SK-N-SH (cell line): ENCODE measurements around the gene LARGE2.

ENCODE experiments used
- CTCF ChIP-seq: fragments of 200-600 bp; sonication (generic); IDR thresholded peaks from 2 replicates; pipeline ENCODE4 v1.6.1; 2017; ENCODE audit warnings: antibody characterized with exemption, mild to moderate bottlenecking, moderate library complexity
- EP300 ChIP-seq, 2 experiments: IDR thresholded peaks; 2 replicates each; pipeline versions ENCODE4 v1.4.0 to v1.6.1; 2012; ENCODE audit warnings: borderline replicate concordance in 1 of 2, low read depth in 1 of 2, low read length in 1 of 2
- GATA2 ChIP-seq: sonication (generic); formaldehyde crosslinking; IDR thresholded peaks from 2 replicates; pipeline ENCODE4 v1.5.0; 2020; ENCODE audit warnings: mild to moderate bottlenecking, missing genetic modification reagents
- MAX ChIP-seq: IDR thresholded peaks from 2 replicates; pipeline ENCODE4 v1.4.0; 2012; ENCODE audit warnings: low read depth
- POLR2AphosphoS5 ChIP-seq: IDR thresholded peaks from 2 replicates; pipeline ENCODE4 v1.6.1; 2012; ENCODE audit warnings: low read depth, low read length
- RAD21 ChIP-seq: IDR thresholded peaks from 2 replicates; pipeline ENCODE4 v1.6.1; 2012; ENCODE audit warnings: mild to moderate bottlenecking, low read length
- RCOR1 ChIP-seq: fragments of 150-350 bp; IDR thresholded peaks from 2 replicates; pipeline ENCODE4 v1.6.1; 2017; ENCODE audit warnings: antibody characterized with exemption, low read length
- RFX5 ChIP-seq: IDR thresholded peaks from 2 replicates; pipeline ENCODE4 v1.6.1; 2012; ENCODE audit warnings: mild to moderate bottlenecking, improper control_type of control experiment, low read length
- SIN3A ChIP-seq: IDR thresholded peaks from 2 replicates; pipeline ENCODE4 v1.6.1; 2012; ENCODE audit warnings: low read depth, mild to moderate bottlenecking, low read length, moderate library complexity, borderline replicate concordance
- SMC3 ChIP-seq: IDR thresholded peaks from 2 replicates; pipeline ENCODE4 v1.6.1; 2012; ENCODE audit warnings: low read depth, low read length, improper control_type of control experiment
- TAF1 ChIP-seq: IDR thresholded peaks from 2 replicates; pipeline ENCODE4 v1.6.1; 2012; ENCODE audit warnings: low read depth, mild to moderate bottlenecking, low read length, moderate library complexity, borderline replicate concordance

DNA sequence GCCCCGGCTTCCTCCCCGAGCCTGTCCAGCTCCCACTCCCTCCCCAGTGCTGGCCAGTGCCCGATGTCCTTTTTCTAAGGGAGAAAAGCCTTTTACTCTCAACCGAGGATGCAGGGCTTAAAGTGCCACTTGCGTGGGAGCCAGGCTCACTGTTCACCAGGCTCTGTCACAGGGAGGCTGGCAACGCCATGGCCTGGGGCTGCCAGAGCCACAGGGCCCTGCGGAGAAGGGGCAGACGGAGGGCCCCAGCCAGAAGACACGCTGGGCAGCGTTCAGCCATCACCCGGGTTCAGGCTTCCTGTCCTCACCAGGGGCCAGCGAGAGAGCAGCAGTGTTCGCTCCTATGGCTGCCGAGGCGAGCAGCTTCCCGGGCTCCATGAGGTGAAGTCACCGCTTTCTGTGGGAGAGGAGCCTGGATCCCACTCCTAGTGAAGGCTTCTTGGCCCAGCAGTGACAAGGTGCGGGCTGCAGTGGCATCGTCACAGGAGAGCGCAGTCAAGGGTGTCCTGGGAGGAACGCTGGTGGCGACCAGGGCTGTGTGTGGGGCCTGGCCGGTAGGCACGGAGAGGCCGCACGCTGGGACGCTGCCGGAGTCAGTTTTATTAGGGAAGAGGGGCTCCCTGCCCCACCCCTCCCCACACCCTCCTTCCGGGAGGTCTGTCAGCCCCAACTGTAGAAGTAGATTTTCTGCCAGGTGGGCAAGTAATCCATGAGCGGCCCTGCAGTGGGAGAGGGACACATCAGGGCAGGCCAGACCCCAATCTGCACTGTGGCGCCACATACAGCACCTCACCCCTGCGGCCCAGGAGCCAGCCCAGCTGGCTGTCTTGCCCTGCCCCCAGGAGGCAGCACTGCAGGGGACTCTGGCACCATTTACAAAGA, 12.6 kb upstream of the LARGE2 start:
- TF ChIP-seq CTCF (no peak), RFX5 (no peak), POLR2AphosphoS5 (no peak), RCOR1 (no peak), GATA2 (no peak), SMC3 (no peak), TAF1 (no peak), RAD21 (no peak), MAX (no peak), EP300 (IDR thresholded peaks at IDR 0.05; ENCODE audit: borderline replicate concordance in 1 of 2, low read depth in 1 of 2, low read length in 1 of 2) (no peak), SIN3A (no peak)
